HTR-8/SVneo (cell line): ENCODE data around the gene SCAANT1.
A peak's percentile ranks its signal among the peaks of the same experiment; 100 is the strongest.

Source experiments
- DNase-seq: peaks from one replicate; pipeline ENCODE4 v3.0.0; 2011; ENCODE audit warnings: low spot score, mixed read lengths; ENCODE audit not compliant: insufficient read length
- FAIRE-seq: peaks from 2 replicates; lab custom pipeline; 2011; peaks lifted over from hg19 to GRCh38; lab: Jason Lieb, UNC

Gene SCAANT1

GRCh38 chr3:63936925-63937324 lies 24.7 kb upstream of the SCAANT1 start:
- FAIRE-seq = no peak
- DNase-seq = no peak

- DNase-seq = no peak
- FAIRE-seq = no peak
Measured at GRCh38 chr3:63934041-63934866, 22.1 kb upstream of the SCAANT1 start.

- DNase-seq = no peak
- no peak for FAIRE-seq
Measured at GRCh38 chr3:63933459-63933858, 21.3 kb upstream of the SCAANT1 start.

- FAIRE-seq (no peak), DNase-seq (no peak)
Measured at GRCh38 chr3:63932509-63933212, 20.5 kb upstream of the SCAANT1 start.

- no peak for DNase-seq
- FAIRE-seq = no peak
Measured at GRCh38 chr3:63931290-63931689, 19.1 kb upstream of the SCAANT1 start.

GRCh38 chr3:63927422-63928280 lies 15.5 kb upstream of the SCAANT1 start:
- DNase-seq (no peak), FAIRE-seq (no peak)

GRCh38 chr3:63926309-63926708 lies 14.1 kb upstream of the SCAANT1 start:
- FAIRE-seq = no peak
- no peak for DNase-seq

- DNase-seq (no peak), FAIRE-seq (no peak)
Measured at GRCh38 chr3:63922491-63923199, 10.5 kb upstream of the SCAANT1 start.

- no peak for DNase-seq
- no peak for FAIRE-seq
Measured at GRCh38 chr3:63921741-63922482, 9.7 kb upstream of the SCAANT1 start.

- DNase-seq (no peak), FAIRE-seq (no peak)
Measured at GRCh38 chr3:63920001-63920400, 7.8 kb upstream of the SCAANT1 start.

- DNase-seq = no peak
- no peak for FAIRE-seq
Measured at GRCh38 chr3:63918321-63918720, 6.1 kb upstream of the SCAANT1 start.

GRCh38 chr3:63914312-63914711 lies 2.1 kb upstream of the SCAANT1 start:
- FAIRE-seq (no peak), DNase-seq (no peak)

- DNase-seq (peak; percentile 62), FAIRE-seq (peak; percentile 13)
Measured at GRCh38 chr3:63912768-63913588, 795 bp upstream of the SCAANT1 start.

GRCh38 chr3:63911509-63911872 lies 692 bp downstream of the SCAANT1 start:
- peak; percentile 8 for DNase-seq
- peak; percentile 44 for FAIRE-seq

GRCh38 chr3:63910891-63911290 lies 1.3 kb downstream of the SCAANT1 start:
- FAIRE-seq = no peak
- DNase-seq = no peak

GRCh38 chr3:63910001-63910400 lies 2.2 kb downstream of the SCAANT1 start:
- no peak for FAIRE-seq
- DNase-seq = no peak

GRCh38 chr3:63909431-63909830 lies 2.8 kb downstream of the SCAANT1 start:
- FAIRE-seq = no peak
- DNase-seq = no peak

GRCh38 chr3:63908776-63909175 lies 3.4 kb downstream of the SCAANT1 start:
- no peak for DNase-seq
- no peak for FAIRE-seq
